GM18868 (cell line): Measurements from ENCODE around the gene ACOXL.
"Not testable (repeated sequence)": the region's sequence is repeated elsewhere in the genome, so short reads cannot be mapped to it uniquely, and the experiment has no call there.

Experiments
- ATAC-seq: cut with Tn5 transposase; IDR thresholded peaks from one replicate; pipeline ENCODE4 v1.9.1; 2021; ENCODE audit warnings: mild to moderate bottlenecking, moderate library complexity; ENCODE audit not compliant: unreplicated experiment

ACOXL gene

DNA sequence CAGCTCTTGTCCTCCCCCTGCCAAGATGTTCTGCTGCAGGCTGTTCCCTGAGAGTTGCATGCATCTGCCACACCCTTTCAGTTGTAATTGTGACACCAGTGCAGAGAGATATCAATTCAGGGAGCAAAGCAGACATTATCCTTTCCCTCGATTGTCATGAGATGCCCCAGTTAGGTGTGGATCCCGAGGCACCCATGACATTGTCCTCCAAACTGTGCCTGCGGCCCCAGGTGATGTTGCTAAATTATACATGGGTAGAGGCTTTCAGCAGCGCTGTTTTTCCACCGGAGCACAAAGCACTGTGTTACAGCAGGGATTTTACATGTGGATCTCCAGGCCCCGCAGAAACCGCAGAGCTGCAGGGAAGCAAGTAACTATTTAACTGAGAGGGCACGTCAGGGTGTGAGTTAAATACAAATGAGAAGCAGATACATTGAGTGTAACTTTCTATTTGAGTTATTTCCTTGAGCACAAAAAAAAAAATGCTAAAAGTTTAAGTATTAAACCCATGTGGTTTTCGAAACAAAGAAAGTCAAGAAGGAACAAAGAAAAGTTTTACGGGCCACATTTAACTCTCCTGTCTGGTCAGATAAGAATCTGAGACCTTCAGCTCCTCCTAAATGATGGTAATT is 298.0 kb downstream of the ACOXL start:
- ATAC-seq: peak; percentile 37

DNA sequence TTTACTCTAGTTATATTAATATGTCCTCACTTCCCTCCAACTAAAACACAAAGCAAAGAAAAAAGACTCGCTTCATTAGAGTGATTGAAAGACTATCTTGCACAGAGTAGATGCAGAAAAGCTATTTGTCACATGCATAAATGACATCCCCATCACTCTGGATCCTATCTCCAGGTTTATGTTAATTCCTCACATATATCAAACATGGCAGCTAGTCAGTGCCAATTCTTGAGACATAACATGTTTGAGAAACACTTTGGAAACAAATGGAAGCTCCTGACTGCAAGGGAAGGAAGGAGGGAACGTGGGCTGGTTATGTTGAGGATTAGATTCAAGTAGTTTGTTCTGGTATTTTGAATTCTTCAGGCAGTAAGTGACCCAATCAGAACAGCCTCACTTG is 298.6 kb downstream of the ACOXL start:
- ATAC-seq: no peak

DNA sequence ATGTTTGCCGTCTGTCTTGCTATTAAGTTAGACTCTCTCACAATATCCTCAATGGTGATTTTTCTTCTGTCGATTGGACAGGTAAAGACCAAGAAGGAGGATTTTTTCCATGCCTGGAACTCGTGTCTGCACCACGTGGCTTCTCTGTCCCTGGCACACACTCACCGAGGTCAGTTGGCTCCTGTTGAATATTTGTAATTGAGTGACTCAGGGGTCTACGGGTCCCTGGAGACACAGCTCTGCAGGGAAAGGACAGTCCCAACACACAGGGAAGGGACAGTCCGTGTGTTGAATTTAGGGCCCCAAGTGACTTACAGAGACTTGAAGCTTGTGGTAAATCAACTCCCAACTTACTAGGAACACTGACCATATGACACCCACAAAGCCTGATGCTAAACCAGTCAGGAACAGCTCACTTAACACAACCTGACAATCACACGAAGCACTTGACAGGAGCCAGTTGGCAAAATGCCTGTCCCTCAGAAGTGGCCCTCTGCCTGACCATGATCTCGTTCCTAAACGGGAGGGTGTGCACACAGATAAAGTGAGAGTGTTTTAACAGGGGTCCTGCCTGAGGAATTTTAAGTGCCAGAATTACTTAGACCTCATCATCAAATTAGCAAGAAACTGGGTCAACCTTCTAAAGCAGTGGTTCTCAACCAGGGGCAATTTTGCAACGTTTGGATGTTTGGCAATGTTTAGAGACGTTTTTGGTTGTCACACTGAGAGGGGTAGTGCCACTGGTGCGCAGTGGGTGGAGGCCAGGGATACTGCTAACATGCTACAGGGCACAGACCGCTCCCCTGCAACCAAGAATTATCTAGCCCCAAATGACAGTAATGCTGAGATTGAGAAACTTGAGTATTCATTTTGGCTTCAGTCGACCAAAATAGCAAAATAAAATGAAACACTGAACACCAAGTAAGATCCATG is 299.4 kb downstream of the ACOXL start:
- ATAC-seq: no peak

DNA sequence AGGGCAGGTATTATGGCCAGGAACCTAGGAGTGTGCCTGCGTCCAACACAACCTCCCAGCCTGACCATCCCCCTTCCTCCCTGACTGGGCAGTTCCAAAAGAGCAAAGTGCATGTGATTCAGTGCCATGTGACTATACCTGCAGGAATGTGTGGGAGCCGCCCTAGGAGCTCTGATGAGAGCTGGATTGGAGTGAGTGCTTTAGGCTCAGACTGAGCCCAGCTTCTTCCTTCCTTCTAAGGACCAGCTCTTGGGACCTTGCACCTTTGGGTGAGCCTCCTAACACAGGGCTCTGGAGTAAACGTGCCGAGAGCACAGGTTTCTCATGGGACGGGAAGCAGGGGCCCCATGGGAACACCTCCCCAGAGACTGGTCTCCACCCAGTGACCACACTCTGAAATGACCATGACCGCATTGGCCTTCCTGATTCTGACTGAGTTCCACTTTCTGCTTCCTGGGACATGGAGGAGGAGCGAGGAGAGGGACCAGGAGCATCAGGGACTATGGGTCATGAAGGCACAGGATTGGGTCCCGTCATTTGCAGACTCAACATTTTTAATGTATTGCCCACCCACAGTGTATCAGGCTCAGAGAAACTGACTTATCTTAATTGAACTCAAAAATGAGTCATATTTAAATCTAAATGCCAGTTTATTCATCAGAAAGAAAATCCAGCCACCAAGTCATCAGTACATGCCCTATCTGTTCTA is 300.5 kb downstream of the ACOXL start:
- no peak for ATAC-seq

DNA sequence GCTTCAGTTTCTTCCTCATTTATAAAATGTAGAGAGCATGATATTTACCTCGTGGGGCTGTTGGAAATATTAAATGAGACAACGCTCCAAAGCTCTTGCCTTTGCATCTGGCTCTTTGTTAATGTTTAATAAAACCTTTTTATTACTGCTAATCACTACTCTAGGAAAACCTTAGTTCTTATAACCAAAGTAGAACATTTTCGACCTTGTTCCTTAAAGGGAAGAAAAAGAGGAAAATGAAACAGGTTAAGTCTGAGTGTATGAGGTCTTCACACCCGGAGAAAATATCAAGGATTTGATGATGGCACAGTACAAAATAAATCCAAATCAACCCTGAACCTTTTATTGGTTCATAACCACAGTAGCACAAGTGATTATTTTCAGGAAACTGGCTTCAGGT is 301.8 kb downstream of the ACOXL start:
- ATAC-seq: no peak

DNA sequence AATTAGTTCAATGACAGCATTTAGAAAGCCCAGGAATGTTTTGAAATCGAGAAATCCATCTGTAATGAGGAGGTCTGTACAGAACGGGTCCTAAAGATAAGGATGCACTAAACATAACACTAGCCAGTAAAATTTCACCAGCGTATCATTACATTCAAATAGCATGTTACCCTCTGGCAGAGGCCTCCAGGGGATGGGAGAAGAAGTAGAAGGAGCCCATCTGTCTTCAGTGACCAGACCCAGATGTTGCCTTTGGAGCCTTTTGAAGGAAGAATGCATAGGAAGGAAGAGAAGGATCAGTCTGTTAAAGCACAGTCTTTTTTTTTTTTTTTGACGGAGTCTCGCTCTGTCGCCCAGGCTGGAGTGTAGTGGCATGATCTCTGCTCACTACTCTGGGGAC is 302.2 kb downstream of the ACOXL start:
- no peak for ATAC-seq

DNA sequence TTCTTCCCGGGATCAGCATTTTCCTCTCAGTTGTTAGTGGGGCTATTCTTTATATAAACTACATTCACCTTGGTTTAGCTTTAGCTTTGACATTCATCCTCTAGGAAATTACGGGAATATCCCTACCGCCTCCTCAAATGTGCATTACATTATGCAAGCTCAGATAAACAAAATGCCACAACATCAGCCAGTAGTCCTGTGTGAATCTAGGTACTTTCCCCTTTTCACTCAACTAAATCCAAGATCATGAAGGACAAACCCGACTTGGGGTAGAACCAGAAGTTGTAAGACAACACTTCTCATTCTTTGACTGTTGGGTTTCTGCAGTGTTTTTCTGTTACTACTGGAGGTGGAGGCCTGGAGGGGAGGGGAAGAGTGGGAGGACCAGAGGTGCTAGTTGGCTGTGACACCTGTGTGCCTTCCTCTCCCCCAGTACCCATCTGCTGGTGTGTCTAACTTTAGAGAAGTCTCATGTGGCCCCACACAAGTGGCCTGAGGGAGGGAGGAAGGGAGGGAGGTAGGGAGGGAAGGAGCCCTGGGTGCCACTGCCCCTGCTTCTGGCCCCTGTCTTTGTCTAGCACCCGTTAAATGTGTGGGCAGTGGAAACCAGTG is 303.6 kb downstream of the ACOXL start:
- no peak for ATAC-seq

DNA sequence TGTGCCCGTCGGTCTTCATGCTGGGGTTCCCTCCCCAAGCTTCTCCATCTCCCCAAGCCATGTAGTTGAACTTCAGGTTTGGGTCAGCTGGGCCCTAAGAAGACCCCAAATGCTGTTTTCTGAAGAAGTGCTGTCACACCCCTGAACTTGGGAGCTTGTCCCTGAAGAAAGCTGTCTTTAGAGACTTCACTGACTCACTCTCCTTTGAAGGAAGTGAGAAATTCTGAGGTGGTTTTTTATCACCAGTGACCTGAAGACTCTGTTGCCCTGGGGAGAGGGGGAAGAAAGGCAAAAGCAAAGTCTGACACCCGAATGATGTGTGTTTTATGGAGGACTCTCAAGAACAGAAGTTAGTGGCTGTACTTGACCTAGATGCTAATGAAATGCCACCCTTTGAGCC is 304.8 kb downstream of the ACOXL start:
- ATAC-seq: peak; percentile 66

DNA sequence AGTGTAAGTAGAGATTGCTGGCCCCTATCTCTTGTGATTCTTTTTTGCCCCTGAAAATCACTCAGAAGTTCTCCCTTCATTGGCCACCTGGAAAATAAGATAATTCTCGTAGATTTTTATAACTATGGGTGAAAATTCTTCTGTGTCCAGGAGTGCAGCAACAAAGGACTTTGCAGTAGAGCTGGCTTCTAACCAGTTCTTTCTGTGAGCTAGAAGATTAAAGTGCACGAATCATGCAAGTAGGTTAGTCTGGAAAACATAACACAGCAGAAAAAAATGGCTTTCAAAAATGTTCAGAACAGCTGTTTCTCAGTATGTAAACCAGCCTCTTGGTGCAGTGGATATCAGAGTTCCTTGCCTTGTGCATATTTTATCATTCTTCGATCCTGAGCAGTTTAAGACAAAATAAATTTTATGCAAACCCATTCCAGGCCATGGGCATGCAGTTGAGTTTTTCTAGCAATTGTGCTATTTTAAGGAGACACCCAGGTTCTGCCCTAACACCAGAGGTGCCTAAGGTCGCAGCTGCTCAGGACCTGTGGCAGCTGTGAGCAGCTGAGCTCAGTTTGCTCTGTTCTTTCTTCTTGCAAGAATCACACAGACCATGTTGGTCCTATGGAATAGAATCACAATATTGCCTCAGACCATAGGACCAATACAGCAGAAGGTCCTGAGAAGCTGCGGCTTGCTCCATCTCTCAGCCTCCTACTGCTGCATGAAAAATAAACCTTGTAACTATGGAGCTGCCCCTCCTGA is 307.4 kb downstream of the ACOXL start:
- no peak for ATAC-seq

DNA sequence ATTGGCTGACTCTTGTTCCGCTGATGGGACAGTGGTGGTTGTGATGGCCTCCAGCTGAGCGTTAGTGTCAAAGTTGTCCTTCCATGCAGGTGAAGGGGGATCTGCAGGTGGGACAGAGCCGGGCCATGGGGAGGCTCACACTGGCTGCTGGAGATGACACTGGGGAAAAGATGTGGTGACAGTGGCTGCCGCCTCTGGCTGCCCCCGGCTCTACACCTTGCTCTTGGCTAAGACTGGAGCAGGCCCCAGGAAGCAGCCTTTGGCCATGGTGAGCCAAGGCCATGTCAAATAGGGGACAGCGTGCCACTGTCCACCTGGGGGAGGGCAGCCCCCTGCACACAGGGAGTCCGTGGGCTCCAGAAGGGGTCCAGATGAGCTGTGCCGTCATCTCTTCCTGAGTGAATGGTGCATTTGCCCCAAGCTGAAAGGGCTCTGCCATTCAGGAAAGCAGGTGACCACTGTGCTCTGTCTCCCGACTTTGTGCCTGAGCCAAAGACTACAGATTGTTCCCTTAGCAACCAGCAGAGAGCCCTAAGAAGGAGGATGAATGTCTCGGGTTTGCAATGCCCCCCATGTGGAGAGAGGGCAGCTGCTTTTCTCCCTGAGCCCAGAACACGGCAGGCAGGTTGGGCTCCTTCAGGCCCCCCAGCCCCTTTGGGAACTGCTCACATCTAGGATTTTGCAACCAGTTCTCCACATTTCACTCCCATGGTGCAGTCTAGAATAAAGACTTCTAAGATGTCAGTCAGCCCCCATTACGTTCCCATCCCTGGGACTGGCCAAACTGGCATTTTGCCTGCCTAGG is 309.2 kb downstream of the ACOXL start:
- no peak for ATAC-seq

DNA sequence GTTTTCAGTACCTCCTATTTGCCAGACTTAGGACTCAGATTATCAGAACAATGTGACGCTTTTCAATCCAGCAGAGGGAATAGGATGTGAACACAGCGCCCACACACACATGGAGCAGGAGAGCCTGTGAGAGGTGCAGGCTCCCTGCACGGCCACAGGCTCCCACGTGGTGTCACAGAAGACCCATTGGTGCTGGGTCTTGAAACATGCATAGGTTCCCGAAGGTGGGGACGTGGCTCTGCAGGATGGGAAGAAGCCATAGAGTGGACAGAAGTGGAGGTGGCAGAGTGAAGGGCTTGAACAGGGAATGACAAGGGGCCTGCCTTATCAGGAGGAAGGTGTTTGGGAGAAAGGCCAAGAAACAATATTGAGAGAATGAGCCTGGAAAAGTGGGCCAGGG is 309.9 kb downstream of the ACOXL start:
- ATAC-seq: no peak

DNA sequence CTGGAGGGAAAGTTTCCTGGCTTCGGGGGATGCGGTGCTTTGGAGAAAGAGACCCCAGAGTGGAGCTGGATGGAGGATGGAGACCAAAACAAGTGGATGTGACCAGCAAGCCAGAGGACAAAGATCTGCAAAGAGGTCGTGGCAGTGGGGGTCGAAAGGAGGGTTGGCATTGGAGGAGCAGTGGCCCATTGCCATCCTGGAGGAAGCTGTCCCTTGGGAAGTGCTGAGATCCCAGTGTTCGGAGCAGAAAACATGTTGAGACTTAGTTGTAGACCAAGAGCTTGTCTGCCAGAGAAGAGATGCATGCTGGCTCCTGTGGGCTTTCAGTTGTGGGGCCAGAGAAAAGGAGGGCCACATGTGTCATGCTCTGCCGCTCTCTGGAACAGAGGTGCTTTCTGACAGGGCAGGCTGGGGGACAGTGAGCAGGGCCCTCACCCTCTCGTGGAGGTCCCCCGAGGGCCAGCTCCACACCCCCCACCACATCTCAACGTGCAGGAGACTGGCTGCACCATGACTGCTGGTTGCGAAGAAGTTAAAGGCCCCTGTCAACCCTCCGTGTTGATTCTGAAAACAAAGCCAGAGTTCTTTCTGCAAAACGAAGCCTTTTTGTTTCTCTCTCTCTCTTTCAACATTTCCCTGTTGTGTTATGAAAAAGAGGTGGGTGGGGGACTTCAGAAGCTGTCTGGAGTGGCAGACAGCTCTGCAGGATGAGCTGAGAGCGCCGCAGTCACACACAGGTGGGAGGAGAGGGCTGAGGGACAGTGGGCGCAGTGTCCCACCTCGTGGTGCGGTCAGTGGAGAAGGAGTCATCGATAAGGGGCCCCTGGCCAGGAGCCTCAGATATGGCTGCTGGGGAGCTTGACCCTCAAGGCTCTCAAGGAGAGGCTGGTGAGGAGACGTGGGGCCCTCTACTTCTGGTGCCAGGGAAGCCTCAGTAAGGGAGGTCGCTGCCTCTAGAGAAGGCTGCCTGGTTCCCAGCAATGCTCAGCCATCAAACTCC is 310.7 kb downstream of the ACOXL start:
- peak; percentile 70 for ATAC-seq

DNA sequence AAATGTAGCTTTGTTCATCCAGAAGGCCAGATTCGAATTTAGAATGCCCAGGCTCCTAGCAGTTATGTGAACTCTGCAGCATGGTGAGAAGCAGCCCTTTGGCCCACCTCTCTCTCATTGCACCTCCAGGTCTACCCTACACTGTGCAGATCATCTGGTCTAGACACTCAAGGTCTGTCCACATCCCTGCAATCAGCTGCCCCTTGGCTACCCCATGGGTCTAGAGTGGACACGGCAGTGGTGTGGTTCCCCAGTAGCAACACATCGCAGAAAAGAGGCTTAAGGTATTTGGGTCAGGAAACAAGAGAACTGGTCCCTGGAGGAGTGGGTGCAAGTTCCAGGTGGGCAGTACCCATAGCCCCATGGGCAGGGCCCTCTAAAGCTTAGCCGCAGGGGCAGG is 311.7 kb downstream of the ACOXL start:
- ATAC-seq: no peak

DNA sequence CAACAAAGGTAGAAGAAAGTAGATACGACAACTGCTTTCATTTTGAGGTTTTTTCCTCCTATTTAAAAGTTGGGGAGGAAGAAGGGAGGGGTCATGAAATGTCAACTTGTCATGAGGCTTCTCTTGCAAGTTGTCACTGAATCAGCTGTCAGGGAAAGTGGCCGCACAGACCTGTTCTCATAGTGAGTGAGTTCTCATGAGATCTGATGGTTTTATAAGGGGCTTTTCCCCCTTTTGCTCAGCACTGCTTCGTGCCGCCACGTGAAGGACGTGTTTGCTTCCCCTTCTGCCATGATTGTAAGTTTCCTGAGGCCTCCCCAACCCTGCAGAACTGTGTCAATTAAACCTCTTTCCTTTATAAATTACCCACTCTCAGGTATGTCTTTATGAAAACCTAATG is 312.9 kb downstream of the ACOXL start:
- not testable (repeated sequence) for ATAC-seq

DNA sequence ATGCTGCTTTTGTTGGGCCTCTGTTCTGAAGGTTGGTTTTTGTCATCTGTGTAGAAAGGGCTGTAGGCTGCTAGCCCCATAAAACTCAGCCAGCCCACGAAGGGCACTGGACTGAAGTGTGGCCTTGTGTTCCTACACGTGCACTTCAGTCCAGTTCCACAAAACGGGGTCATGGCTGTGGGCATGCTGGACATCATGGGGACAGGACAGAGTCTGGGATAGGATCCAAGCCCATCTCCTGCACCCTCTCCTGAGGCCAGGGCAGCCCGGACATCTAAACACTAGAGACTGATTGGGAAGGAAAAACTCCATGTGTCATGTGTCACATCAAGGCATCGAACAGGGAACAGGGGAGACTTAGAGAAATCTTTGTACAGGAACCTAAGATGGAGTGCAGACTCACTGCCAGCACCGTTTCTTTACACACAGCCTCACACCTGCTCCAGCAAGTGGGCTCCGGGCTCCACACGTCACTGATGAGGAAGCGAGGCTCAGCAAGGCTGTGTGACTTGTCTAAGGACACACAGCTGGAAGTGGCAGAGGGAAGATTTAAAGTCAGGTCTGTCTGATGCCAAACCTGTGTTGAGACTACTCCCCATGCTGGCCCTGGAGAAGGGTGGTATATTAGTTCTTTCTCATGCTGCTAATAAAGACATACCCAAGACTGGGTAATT is 313.5 kb downstream of the ACOXL start:
- ATAC-seq: no peak

DNA sequence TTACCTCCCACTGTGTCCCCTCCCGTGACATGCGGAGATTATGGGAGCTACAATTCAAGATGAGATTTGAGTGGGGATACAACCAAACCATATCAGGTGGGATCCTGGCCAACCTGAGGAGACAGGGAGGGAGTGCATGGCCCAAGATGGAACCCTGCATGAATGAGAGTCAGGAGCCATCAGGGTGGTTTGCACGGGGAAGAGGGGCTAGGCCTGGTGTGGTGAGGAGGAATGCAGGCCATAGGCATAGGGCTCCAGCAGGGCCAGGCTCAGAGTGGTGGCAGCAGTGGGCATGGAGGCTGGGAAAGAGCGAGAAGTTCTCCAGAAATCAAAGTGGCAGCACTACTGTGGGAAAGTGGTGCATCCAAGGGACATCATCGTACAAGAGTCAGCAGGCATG is 314.3 kb downstream of the ACOXL start:
- ATAC-seq: no peak

DNA sequence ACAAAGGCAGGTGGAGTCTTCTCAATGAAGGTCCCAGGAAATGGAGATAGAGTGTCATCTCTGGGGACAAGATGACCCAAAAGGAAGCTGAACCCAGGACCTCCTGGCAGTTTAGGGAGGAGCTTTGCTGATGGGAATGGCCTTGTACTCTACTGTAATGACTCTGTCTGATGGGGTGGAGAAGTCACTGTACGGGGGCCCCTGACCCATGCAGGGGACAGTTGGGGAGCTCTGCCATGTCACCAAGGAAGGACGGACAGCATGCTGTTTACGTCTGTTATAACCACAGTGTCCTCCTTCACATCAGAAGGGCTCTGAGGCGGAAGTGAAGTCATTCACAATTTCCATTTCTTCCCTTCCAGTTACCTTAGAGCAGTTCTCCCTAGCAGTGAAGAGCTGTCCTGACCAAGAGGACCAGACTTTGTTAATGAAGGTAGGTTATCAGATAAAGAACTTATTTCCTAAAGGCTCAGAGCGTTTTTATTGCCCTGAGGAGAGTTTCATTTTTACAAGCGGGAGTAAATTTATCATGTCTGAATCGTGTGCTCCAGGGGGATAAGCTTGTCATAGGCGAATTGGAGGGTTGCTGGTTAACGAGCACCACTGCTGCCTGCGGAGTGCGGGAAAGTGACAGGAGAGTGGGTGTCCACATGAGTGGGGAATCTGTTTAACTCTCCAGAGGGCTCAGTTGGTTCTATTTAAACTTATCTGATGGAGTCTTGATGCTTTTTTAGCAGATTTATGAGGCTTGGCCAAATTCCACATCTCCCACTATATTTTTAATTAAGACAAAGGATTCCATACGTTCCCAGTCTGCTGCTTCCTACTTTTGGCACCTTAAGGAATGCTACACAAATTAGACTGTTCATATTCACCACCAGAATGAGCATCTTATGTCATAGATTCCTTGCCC is 316.7 kb downstream of the ACOXL start:
- ATAC-seq: no peak
